NT2/D1 (cell line): Measurements from ENCODE around the gene UBR2.

Experiments used
- SUZ12 ChIP-seq: IDR thresholded peaks from 2 replicates; pipeline ENCODE4 v1.6.1; 2011; ENCODE audit not compliant: insufficient read length, insufficient read depth; ENCODE audit errors: extremely low read depth
- YY1 ChIP-seq: IDR thresholded peaks from 2 replicates; pipeline ENCODE4 v1.6.1; 2011; ENCODE audit not compliant: insufficient read length, insufficient read depth
- ZNF274 ChIP-seq: IDR thresholded peaks from 2 replicates; pipeline ENCODE4 v1.6.1; 2011; ENCODE audit warnings: mild to moderate bottlenecking, low read depth, low read length

DNA sequence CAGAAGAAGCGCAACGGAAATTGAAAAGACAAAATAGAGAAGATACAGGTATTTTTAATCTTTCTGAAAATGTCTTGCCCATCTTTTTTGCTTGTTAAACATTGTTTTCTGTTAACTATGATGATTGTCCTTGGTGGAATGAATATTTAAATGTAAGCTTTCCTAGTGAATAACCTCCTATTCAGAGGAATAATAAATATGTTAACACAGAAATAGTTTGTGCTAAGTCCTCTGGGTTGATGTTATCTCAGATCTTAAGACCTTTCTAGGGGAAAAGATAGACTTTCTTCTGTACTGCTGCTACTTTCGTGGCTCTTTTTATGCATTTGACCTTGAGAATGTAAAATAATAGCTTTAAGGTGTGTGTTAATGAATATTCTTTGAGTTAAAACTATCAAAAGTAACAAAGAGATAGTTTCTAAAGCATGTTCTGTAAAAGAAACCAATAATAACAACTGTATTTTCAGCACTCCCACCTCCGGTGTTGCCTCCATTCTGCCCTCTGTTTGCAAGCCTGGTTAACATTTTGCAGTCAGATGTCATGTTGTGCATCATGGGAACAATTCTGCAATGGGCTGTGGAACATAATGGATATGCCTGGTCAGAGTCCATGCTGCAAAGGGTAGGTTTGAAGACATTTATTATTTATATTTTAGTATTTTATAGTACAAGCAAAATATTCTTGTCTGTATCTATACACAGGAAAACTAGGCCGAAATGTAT is 88.4 kb downstream of the UBR2 start:
- TF ChIP-seq SUZ12 (no peak), ZNF274 (no peak), YY1 (no peak)
